Stimulated activated CD8-positive, alpha-beta memory T cell treated with anti-CD3 and anti-CD28 coated beads, Interleukin-2, amount 100 ng/mL, for 1 hour (primary cell): Measurements from ENCODE around the gene STXBP2.

Source experiments
- DNase-seq, 2 donors: peaks; one replicate each; pipeline ENCODE4 v3.0.0-alpha.2; 2020; ENCODE audit warnings: low read depth in 2 of 2

The STXBP2 gene

DNA sequence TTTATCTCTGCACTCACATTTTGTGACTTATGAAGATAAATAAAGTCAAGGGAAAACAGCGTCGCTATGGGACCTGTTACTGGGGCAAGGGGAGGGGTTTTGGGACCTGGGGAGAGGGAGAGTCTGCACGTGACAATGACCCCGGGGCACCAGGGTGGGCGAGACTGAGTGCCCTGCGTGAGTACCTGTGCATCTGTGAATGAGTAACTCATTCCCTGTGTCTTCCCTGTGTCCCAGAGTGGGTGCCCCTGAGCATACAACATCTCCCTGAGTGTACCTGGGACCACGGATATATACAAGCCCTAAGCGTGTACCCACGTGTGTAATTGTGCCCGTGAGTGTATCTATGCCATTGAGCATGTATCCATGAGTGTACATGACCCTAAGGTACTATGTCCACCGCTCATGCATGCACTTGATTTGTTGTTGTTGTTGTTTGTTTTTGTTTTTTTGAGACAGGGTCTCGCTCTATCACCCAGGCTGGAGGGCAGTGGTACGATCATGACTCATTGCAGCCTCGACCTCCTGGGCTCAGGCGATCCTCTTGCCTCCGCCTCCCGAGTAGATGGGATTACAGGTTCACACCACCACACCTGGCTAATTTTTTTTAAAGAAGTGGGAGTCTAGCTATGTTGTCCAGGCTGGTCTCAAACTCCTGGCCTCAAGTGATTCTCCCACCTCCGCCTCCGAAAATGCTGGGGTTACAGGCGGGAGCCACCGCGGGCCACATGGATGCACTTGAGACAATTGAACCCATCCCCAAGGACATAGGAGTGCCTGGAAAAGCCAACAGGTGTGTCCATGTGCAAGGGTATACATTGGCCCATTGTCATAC is 43.1 kb downstream of the STXBP2 start:
- DNase-seq: no peak

DNA sequence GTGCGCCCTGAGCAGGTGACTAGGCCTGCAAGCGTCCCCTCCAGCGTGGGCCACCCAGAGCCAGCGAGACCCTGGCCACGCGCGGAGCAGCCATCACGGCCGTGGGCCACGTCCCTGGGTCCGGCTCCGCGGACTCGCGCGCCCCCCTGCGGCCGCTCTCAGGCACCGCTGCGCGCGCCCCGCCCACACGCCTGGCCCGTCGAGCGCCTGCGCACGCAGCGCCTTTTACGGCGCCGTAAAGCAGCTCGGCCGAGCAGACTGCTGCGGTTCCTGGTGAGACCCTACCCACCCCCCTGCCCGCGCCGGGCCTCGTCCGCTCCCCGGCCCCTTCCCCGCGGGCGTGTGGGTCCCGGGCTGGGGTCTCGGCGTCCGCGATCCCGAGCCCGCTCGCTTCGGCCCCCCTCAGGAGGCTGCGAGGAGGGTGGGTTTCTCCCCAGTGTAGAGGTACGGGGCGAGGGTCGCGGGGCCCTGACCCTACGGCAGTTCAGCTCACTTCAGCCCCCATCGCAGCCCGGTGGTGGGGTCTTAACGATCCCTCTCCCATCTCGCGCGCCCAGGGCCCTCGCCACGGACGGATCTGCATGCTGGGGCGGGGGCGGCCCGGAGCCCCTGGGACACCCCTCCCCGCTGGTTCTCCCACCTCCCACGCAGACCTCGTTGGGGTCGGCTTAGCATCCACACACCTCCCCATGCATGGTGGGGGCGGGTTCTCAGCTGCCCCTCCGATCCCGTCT is 43.9 kb downstream of the STXBP2 start, which contains the start of gene TRAPPC5:
Gene TRAPPC5 (plus strand): TSS at position 228 of the 734 bp plus-strand sequence. CDS start 1,421 bp downstream, outside the sequence.
- peak; percentile 72 to 76 for DNase-seq

DNA sequence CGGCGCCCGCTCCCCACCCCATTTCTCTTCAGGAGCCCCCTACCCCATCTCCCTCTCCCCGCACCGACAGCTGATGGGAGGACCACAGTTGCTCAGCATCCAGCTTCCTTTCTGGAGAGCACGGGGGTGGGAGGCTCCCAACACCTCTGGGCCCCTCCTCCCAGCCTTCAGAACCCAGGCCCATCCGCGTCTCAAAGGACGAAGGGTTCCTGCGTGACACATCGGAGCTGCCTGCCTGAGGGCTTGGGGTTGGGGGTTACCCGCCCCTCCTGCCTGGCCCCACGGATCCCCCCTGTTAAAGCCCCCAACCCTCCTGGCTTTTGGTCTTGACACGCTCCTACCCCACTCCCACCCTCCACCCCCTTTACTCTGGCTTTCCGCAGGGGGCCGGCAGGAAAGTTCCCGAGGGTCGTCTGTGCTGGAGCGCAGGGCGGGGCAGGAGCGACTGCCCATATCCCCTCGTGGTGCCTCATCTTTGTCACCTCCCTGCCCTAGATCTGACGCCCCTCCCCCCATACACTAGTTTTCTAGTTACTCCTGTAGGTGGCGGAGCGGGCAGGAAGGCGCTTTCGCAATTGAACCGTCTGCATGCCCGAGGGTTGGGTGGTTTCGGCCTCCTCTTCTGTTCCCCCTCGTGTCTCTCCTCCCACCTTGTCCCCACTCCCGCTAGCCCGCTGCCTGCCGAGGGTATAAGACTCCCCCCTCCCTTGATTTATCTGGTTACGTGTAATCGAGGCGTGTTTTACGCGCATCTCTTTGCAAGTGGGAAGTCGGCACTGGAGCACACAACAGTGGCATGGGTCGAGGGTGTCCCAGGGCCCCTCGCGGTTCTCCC is 44.6 kb downstream of the STXBP2 start:
- peak; percentile 51 to 74 for DNase-seq

DNA sequence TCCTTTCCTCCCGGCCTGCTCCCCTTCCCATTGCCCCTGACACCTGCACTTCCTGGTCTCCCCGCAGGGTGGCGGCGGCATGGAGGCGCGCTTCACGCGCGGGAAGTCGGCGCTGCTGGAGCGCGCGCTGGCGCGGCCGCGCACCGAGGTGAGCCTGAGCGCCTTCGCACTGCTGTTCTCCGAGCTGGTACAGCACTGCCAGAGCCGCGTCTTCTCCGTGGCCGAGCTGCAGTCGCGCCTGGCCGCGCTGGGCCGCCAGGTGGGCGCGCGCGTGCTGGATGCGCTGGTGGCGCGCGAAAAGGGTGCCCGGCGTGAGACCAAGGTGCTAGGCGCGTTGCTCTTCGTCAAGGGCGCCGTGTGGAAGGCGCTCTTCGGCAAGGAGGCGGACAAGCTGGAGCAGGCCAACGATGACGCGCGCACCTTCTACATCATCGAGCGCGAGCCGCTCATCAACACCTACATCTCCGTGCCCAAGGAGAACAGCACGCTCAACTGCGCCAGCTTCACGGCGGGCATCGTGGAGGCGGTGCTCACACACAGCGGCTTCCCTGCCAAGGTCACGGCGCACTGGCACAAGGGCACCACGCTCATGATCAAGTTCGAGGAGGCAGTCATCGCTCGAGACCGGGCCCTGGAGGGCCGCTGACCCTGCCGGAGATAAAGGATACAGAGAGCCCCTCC is 45.4 kb downstream of the STXBP2 start:
- no peak for DNase-seq

DNA sequence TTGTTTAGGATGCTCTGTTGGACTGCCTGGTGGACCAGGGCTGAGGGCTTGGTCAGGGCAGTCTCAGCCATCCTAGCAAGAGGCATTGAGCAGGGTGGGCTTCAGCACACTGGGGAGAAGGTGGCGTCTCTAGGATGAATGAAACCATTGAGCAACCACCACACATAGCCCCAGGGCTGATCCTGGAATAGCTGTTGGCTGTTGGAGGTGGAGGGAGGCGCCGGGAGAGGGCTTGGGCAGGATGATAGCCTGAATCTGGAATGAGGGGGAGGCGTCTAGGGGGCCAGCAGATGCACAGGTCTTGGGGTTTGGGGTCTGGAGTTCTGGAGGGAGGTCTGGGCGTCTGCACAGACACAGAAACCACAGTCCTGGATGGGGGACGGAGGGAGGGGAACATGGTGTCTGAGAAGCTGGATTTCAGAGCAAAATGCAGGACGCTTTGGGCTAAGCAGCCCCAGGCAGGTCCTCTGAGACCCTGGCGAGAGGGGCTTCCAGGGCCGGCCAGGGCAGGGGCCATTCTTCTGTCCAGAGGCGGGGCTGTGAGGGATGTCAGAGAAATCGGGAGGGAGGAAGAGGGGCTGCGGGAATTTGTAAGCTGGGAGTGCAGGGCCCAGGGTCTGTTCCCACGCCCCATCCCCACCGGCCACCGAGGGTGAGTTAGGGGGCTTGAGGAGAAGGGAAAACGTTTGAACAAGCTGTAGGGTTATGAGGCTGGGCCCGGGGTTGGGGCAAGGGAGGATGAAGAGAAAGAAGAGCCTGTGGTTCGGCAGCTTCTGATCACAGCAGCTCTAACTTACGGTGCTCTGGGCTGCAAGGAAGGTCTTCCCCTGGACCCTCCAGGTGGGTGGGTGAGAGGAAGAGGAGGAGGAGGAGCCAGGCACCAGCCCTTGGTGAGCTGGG is 48.9 kb downstream of the STXBP2 start:
- no peak for DNase-seq

DNA sequence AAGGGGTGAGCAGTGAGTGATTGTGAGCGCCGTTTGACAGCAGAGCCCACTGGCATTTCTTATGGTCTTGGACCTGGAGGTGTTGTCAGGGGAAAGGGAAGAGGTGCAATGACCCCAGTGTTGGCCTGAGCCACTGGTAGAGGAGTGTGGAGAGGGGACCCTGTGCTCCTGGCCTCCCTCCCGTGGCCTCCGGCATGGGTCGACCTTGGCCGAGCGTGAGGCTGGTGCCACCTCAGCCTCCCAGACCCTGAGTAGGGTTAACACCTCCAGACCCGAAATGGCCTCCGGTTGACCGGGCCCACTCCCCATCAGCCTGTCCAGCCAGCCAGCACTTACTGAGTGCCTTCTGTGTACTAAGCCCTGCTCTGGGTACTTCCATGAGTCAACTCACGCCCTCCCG is 50.3 kb downstream of the STXBP2 start:
- no peak for DNase-seq

DNA sequence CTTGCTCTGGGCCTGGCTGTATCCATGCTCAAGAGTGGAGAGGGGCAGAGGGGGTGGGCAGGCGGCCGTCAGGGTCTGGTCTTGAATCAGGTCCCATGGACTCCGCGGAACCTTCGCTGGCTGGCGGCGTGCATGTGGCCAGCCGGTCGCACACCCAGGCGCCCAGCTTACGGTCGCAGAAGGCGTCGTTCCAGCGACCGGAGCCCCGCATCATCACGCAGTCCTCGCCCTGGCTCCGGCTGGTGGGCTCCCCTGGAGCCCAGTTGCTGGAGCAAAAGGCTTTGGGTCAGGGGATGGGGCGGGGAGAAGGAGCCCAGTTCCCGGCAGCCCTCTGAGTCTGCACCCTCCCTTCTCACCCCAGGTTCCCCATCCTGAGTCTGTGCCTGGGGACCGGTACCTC is 52.3 kb downstream of the STXBP2 start:
- no peak for DNase-seq

DNA sequence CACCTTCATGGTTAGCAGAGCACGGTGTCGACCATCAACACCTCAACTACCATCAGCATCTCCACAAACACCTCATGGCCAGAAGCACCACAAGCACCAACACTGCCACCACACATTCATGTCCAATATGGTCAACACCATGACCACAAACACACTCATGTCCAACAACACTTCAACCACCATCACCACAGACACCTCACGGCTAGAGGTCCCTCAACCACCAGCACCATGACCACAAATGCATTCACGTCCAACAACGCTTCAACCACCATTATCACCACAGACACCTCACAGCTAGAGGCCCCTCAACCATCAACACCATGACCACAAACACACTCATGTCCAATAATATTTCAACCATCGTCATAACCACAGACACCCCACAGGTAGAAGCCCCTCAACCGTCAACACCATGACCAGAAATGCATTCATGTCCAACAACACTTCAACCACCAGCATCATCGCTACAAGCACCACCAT is 53.9 kb downstream of the STXBP2 start:
- DNase-seq: no peak

DNA sequence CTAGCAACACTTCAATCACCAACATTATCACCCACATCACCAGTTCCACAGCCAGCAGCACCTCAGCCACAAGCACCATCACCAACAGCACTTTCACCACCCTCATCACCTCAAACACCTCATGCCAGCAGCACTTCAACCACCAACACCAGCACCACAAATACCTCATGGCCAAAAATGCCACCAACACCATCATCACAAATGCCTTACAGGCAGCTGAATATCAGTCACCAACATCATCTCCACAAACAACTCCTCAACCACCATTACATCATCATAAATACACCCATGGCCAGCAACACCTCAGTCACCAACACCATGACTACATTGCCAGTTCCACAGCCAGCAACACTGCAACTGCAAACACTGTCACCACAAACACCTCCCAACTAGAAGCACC is 54.6 kb downstream of the STXBP2 start:
- no peak for DNase-seq

DNA sequence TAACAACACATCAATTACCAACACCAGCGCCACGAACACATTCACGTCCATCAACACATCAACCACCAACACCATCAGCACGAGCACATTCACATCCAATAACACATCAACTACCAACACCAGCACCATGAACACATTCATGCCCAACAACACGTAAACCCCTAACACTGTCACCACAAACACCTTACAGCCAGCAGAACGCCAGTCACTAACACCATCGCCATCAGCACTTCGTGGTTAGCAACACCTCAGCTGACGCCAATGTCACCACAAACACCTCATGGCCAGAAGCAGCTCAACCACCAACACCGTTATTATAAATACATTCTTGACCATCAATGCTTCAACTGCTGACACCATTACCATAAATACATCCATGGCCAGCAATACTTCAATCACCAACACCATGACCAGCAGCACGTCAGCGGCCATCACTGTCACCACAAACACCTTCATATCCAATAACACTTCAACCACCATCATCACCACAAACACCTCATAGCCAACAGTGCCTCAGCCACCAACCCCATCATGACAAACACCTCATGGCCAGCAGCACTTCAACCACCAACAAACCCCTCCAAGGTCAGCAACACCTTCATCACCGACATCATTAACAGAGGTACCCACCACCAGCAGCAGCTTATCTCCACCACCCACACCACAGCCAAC is 55.6 kb downstream of the STXBP2 start:
- no peak for DNase-seq

DNA sequence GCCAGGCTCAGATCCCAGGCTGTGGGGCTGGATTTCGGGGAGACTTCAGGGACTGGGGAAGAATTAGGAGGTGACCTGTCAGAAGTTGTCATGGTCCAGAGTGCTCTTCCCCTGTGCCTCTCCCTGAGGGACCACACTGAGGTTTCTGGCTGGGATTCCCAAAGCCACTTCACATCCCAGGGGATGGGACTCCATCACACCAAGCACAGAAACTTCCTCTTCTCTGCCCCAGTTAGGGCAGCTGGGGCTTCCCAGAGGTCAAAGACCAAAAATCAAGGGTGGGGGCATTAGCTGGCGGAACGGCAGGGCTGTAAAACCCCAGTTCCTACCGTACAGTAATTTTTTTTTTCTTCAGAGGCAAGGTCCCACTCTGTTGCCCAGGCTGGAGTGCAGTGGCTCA is 57.6 kb downstream of the STXBP2 start:
- no peak for DNase-seq
